Sigmoid colon (tissue), 7 donors: ENCODE results near the gene PSME3IP1. TPM values are rescaled to one million over a fixed set of nuclear protein-coding genes. Genes with fewer than 3 reads are reported as not detected.
A peak's percentile ranks its signal among the peaks of the same experiment; 100 is the strongest.

ENCODE experiments used
- DNase-seq: peaks from one replicate; pipeline ENCODE4 v3.0.0-alpha.2; 2019
- H3K27ac ChIP-seq, 4 donors: fragments of 200-600 bp; sonication (generic); one replicate each; pipeline ENCODE4 v1.5.1; 2016 to 2019; ENCODE audit warnings: mild to moderate bottlenecking in 1 of 4
- H3K27me3 ChIP-seq, 3 donors: fragments of 200-600 bp; sonication (generic); one replicate each; pipeline ENCODE4 v1.5.1; 2019; ENCODE audit warnings: mild to moderate bottlenecking in 1 of 3
- H3K36me3 ChIP-seq, 4 donors: fragments of 200-600 bp; sonication (generic); one replicate each; pipeline ENCODE4 v1.5.1; 2016 to 2019
- H3K4me1 ChIP-seq, 4 donors: fragments of 200-600 bp; sonication (generic); one replicate each; pipeline ENCODE4 v1.5.1; 2017 to 2019
- H3K4me3 ChIP-seq, 4 donors: fragments of 200-600 bp; sonication (generic); one replicate each; pipeline ENCODE4 v1.5.1; 2017 to 2019; ENCODE audit warnings: mild to moderate bottlenecking in 2 of 4, moderate library complexity in 1 of 4
- H3K9me3 ChIP-seq, 4 donors: fragments of 200-600 bp in 3 of 4; sonication (generic) in 3 of 4; one replicate each; pipeline versions ENCODE4 v1.5.1 to v1.6.1; 2013 to 2019
- EP300 ChIP-seq, 4 donors: sonication (generic); formaldehyde crosslinking; IDR thresholded peaks; one replicate each; pipeline ENCODE4 v1.6.1; 2017; ENCODE audit warnings: antibody characterized with exemption in 4 of 4
- POLR2A ChIP-seq, 2 donors: fragments of 450-650 bp; IDR thresholded peaks; one replicate each; pipeline ENCODE4 v1.6.1; 2016; ENCODE audit warnings: antibody characterized with exemption in 2 of 2, mild to moderate bottlenecking in 2 of 2, moderate library complexity in 2 of 2
- POLR2AphosphoS5 ChIP-seq, 4 donors: sonication (generic); formaldehyde crosslinking; IDR thresholded peaks; one replicate each; pipeline ENCODE4 v1.6.1; 2017; ENCODE audit warnings: antibody characterized with exemption in 4 of 4
- WGBS, 2 donors: extraction: QIAGEN DNeasy Blood & Tissue Kit; methylation state at CpG; one replicate each; pipeline ENCODE4 v1.1.7; 2013; 5-methylcytosine and 5-hydroxymethylcytosine counted together
- intact Hi-C: fragments of 100-400 bp; cut with DNase I; formaldehyde crosslinking; loops from one replicate; pipeline ENCODE4 v1.15.1; 2023
- polyA plus RNA-seq, 3 donors: library from polyadenylated mRNA; stranded (reverse); fragments of 200-250 nt; gene quantifications; one replicate each; pipeline ENCODE4 v1.2.3, GENCODE V29; 2013
- total RNA-seq, 4 donors: library from RNA; depleted of rRNA; stranded (reverse); fragments of >200 nt; gene quantifications; one replicate each; pipeline ENCODE4 v1.1.0, GENCODE V29; 2016
- TF ChIP-seq, protein P1 (sequence below), 4 experiments: fragments of 450-650 bp in 3 of 4; fragments of 200-600 bp in 1 of 4; IDR thresholded peaks; one replicate each; pipeline ENCODE4 v1.5.1; 2016 to 2019; ENCODE audit warnings: antibody characterized with exemption in 4 of 4, mild to moderate bottlenecking in 3 of 4, moderate library complexity in 2 of 4
- donor health status: healthy with polysubstance abuse.
- donor health status: Bipolar disorder and iron deficiency.
- donor health status: healthy.

Gene PSME3IP1
- total and polyA plus RNA-seq, 7 donors, result 60.1 to 81.3 (median 73.9) TPM

GRCh38 chr16:57145046-57146021, 40.5 kb downstream of the PSME3IP1 start:
- Histone ChIP-seq H3K27ac (no peak overlapping the region), H3K4me3 (no peak overlapping the region), H3K4me1 (peaks cover 0 to 17% (median 14%) of the 10 kb centered on the region in 4 donors), H3K27me3 (no peaks in the 10 kb centered on the region), H3K36me3 (peaks cover 0 to 6% (median 0%) of the 10 kb centered on the region in 4 donors), H3K9me3 (no peaks in the 10 kb centered on the region)
- TF ChIP-seq EP300 (IDR thresholded peaks at IDR 0.05) (no peak), POLR2AphosphoS5 (IDR thresholded peaks at IDR 0.05) (no peak), POLR2A (IDR thresholded peaks at IDR 0.05) (no peak)
- 86 to 91% methylated on average over 14 of the region's 14 CpGs for WGBS, 2 donors
- intact Hi-C loops, result no loop called here
- DNase-seq, result peak; percentile 52

GRCh38 chr16:57144027-57144426, 41.8 kb downstream of the PSME3IP1 start:
- Histone ChIP-seq H3K4me3 (no peak overlapping the region), H3K36me3 (peaks cover 0 to 3% (median 0%) of the 10 kb centered on the region in 4 donors), H3K9me3 (no peaks in the 10 kb centered on the region), H3K4me1 (peaks cover 0 to 17% (median 14%) of the 10 kb centered on the region in 4 donors), H3K27ac (no peak overlapping the region), H3K27me3 (no peaks in the 10 kb centered on the region)
- WGBS, 2 donors, result 95 to 98% methylated on average over 2 of the region's 2 CpGs
- peak; percentile 40 for DNase-seq
- intact Hi-C loops, result no loop called here
- TF ChIP-seq EP300 (IDR thresholded peaks at IDR 0.05) (no peak), POLR2AphosphoS5 (IDR thresholded peaks at IDR 0.05) (no peak), POLR2A (IDR thresholded peaks at IDR 0.05) (no peak)
- TF ChIP-seq, protein P1, sequence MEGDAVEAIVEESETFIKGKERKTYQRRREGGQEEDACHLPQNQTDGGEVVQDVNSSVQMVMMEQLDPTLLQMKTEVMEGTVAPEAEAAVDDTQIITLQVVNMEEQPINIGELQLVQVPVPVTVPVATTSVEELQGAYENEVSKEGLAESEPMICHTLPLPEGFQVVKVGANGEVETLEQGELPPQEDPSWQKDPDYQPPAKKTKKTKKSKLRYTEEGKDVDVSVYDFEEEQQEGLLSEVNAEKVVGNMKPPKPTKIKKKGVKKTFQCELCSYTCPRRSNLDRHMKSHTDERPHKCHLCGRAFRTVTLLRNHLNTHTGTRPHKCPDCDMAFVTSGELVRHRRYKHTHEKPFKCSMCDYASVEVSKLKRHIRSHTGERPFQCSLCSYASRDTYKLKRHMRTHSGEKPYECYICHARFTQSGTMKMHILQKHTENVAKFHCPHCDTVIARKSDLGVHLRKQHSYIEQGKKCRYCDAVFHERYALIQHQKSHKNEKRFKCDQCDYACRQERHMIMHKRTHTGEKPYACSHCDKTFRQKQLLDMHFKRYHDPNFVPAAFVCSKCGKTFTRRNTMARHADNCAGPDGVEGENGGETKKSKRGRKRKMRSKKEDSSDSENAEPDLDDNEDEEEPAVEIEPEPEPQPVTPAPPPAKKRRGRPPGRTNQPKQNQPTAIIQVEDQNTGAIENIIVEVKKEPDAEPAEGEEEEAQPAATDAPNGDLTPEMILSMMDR (IDR thresholded peaks at IDR 0.05), result no peak

DNA sequence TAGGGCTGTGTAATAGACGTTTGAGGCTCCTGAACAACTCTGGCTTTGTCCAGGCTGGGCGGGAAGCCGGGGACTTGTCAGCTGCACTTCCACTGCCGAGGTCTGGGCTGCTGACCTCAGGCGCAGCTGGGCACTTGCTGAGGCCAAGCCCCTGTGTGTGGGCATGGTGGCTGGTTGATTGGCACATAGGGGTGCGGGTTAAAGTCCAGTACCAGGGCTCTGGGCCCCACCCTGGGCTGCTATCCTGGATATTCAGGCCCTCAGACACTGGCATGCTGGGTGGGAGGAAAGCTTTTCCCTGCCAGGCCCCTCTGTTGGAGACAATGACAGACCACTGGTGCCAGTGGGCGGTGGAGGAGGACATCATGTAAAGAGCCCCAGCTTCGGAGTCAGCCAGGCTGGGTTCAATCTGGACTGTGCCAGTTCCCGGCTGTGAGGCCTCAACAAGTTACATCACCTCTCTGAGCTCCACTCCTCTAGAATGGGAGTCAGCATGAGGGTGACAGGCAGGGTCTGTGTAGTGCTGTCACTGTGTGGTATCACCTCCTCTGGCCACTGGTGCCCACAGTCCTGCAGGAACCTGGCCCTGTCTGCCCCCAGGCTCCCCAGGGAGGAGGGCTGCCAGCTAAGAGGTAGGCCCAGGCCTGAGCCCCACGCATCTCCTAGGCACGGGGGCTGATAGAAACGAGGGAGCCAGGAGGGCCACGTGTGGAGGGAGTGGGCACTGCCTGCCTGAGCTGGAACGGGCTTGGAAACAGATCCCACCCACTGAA, 42.5 kb downstream of the PSME3IP1 start:
- no peaks in the 10 kb centered on the region for H3K9me3 ChIP-seq
- H3K27ac ChIP-seq, result no peak overlapping the region
- 37 to 72% methylated on average over 14 of the region's 14 CpGs for WGBS, 2 donors
- peak; percentile 64 for DNase-seq
- H3K36me3 ChIP-seq, result no peaks in the 10 kb centered on the region
- peaks cover 0 to 17% (median 12%) of the 10 kb centered on the region in 4 donors for H3K4me1 ChIP-seq
- TF ChIP-seq, protein P1 (IDR thresholded peaks at IDR 0.05), result no peak
- TF ChIP-seq POLR2AphosphoS5 (IDR thresholded peaks at IDR 0.05) (no peak), POLR2A (IDR thresholded peaks at IDR 0.05) (no peak), EP300 (IDR thresholded peaks at IDR 0.05) (no peak)
- no peaks in the 10 kb centered on the region for H3K27me3 ChIP-seq
- H3K4me3 ChIP-seq, result no peak overlapping the region
- intact Hi-C loops, result no loop called here

DNA sequence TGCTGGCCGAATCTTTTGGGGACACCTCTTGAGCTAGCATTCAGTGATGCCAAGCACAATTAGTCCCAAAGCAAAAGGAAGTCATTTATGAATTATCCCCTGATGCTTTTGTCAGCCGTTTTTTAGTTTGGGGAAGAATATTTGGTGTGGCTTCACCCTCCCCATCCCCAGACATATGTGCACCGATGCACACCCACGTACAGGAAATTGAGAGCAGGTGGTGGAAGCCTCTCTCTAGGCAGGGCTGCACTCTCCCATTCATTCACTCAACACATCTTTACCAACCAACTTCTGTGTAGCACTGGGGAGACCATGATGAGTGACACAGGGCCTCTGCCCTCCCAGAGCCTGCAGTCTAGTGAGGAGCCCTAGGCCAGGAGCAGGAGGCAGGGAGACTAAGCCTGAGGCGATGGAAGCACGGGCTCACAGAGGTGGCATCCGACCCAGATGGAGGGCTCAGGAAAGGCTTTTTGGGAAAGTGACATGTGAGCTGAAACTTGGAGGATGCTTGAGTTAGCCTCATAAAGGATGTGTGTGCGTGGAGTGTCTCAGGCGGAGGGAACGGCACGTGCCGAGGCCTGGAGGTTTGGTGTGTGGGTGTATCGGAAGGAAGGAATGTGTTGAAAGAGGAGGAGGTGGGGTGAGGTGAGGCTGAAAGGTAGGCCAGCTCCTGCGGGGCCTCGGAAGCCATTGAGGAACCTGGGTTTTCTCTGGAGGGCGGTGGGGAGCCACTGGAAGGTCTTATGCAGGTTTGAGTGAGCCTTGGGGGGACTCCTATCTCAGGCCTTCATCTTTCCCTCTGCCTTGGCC, 43.8 kb downstream of the PSME3IP1 start:
- Histone ChIP-seq H3K27me3 (no peaks in the 10 kb centered on the region), H3K36me3 (peaks cover 0 to 9% (median 0%) of the 10 kb centered on the region in 4 donors), H3K27ac (no peak overlapping the region), H3K4me1 (peaks cover 0 to 4% (median 0%) of the 10 kb centered on the region in 4 donors), H3K4me3 (no peak overlapping the region), H3K9me3 (no peaks in the 10 kb centered on the region)
- TF ChIP-seq POLR2AphosphoS5 (IDR thresholded peaks at IDR 0.05) (no peak), POLR2A (IDR thresholded peaks at IDR 0.05) (no peak)
- TF ChIP-seq, protein P1 (IDR thresholded peaks at IDR 0.05), result no peak
- 67 to 88% methylated on average over 16 of the region's 16 CpGs for WGBS, 2 donors
- intact Hi-C loops, result no loop called here
- DNase-seq, result peak; percentile 56
